GM18520 (cell line): ENCODE data around the gene GATAD2A.

ENCODE experiments used
- ATAC-seq: cut with Tn5 transposase; IDR thresholded peaks from one replicate; pipeline ENCODE4 v1.9.1; 2021; ENCODE audit not compliant: unreplicated experiment

The GATAD2A gene

GRCh38 chr19:19542507-19542906 lies 137.0 kb downstream of the GATAD2A start:
- no peak for ATAC-seq

DNA sequence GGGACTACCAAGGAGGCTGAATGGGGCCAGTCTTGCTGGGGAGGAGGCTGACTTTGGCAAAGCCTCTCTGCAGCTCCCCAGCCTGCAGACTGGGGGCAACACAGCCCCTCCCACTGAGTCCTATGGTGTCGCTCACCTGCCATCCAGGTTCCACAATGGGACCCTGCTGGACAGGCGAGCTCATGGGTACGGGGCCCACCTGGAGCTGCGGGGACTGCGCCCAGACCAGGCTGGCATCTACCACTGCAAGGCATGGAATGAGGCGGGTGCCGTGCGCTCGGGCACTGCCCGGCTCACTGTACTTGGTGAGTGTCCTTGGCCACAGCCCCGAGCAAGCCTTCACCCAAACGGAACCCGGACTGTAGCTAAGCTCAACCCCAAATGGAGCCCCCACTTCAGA lies 137.6 kb downstream of the GATAD2A start:
- no peak for ATAC-seq

GRCh38 chr19:19543640-19544039 lies 138.2 kb downstream of the GATAD2A start:
- no peak for ATAC-seq

DNA sequence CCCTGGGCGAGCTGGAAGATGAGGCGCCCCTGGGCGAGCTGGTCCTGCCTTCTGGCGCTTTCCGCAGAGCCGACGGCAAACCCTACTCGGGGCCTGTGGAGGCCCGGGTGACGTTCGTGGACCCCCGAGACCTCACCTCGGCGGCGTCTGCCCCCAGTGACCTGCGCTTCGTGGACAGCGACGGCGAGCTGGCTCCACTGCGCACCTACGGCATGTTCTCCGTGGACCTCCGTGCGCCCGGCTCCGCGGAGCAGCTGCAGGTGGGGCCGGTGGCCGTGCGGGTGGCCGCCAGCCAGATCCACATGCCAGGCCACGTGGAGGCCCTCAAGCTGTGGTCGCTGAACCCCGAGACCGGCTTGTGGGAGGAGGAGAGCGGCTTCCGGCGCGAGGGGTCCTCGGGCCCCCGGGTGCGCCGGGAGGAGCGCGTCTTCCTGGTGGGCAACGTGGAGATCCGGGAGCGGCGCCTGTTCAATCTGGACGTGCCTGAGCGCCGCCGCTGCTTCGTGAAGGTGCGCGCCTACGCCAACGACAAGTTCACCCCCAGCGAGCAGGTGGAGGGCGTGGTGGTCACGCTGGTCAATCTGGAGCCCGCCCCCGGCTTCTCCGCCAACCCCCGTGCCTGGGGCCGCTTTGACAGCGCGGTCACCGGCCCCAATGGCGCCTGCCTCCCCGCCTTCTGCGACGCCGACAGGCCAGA lies 138.9 kb downstream of the GATAD2A start:
- no peak for ATAC-seq

DNA sequence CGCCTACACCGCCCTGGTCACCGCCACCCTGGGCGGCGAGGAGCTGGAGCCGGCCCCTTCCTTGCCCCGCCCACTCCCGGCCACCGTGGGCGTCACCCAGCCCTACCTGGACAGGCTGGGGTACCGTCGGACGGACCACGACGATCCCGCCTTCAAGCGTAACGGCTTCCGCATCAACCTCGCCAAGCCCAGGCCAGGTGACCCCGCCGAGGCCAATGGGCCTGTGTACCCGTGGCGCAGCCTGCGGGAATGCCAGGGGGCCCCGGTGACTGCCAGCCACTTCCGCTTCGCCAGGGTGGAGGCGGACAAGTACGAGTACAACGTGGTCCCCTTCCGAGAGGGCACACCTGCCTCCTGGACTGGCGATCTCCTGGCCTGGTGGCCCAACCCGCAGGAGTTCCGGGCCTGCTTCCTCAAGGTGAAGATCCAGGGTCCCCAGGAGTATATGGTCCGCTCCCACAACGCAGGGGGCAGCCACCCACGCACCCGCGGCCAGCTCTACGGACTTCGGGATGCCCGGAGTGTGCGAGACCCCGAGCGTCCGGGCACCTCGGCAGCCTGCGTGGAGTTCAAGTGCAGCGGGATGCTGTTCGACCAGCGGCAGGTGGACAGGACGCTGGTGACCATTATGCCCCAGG lies 139.6 kb downstream of the GATAD2A start:
- no peak for ATAC-seq

DNA sequence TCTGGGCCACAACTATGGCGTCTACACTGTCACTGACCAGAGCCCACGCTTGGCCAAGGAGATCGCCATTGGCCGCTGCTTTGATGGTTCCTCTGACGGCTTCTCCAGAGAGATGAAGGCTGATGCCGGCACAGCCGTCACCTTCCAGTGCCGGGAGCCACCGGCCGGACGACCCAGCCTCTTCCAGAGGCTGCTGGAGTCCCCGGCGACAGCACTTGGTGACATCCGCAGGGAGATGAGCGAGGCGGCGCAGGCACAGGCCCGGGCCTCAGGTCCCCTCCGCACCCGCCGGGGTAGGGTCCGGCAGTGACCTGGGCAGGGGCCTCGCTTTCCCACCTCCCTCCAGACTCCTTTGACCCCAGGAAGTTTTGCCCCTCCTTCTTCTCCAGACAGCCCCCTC lies 140.2 kb downstream of the GATAD2A start:
- no peak for ATAC-seq

GRCh38 chr19:19546751-19547162 lies 141.3 kb downstream of the GATAD2A start:
- no peak for ATAC-seq

GRCh38 chr19:19547674-19548336 lies 142.3 kb downstream of the GATAD2A start:
- no peak for ATAC-seq

DNA sequence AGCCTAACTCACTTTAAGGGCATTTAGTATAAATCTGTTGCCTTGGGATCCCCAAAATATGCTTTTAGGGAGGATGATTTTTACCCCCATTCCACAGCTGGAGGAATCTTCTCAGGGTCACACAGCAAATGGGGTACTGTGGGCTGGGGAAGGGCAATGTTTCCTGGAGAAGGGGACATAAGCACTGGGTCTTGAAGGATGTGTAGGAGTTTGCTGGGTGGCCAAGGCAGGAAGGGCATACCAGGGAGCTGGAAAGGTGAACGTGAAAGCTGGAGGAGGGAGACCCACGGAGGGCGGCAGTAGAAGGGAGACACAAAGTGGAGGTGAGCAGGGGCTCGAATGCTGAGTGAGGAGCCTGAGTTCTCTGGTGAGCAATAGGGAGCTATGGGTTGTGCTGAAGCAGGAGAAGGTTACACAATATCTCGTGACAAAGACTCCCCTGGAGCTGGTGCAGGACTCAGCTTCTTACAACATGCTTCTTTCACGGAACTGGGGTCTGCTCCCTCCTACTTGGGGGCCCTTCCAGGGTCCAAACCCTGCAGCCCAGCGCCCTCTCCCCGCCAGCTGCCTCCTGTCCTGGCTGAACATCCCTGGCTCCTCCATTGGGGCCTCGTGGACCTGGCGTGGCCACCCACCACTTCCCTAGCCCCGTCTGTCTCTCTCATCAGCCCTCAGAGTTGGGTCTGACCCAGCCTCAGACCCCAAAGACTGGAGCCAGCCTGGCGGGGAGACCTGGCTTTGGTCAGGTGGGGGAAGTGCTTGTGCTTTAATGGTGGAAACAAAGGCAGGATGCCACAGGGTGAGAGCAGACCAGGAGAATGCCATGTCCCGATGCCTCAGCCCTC lies 143.7 kb downstream of the GATAD2A start:
- no peak for ATAC-seq

DNA sequence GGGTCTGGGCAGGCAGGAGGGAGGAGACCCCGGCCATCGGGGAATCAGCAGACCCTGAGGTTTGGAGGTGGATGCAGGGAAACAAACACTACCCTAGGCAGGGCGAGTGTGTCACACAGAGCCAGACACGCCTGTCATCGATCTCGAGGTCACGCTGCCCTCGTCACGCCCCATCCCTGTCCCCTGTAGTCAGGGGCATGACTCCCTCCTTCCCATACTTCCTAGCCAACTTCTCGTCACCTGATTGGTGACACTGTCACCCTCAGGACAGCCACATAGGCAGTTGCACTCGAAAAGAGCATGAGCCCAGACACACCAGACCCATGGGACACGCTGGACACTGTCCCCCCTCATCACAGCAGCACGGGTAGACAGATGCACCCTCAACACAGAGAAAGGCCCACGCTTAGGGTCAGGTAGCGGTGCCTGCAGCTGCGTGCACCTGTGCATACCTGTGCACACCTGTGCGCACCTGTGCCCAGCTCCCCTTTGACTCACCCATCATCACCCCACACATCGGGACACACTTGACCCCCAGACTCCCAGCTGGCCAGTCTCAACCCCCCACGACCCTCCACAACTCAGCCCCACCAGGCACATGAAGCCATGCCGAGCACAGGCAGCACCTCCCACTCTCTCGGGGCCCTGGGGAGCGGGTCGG lies 144.5 kb downstream of the GATAD2A start:
- no peak for ATAC-seq

DNA sequence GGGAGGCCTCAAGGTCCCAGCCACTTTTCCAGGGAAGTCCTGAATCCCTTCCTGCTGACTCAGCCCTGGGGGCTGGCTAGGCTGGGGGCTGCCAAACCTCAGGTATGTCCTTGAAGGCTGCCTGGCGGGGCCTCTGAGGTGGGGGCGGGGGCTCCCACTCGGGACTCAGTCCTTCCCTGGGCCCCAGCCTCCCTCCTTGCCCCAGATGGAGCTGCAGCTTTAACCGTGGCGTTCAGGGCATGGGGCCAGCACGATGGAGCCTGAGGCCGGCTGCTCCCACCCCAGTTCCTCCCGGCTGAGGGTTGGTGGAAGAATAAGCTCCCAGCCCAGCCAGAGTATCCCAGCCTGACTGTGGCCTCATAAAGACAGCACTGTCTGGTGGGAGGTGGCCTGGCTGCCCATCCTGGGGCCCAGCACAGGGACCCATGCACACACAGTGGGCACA lies 145.0 kb downstream of the GATAD2A start:
- no peak for ATAC-seq

DNA sequence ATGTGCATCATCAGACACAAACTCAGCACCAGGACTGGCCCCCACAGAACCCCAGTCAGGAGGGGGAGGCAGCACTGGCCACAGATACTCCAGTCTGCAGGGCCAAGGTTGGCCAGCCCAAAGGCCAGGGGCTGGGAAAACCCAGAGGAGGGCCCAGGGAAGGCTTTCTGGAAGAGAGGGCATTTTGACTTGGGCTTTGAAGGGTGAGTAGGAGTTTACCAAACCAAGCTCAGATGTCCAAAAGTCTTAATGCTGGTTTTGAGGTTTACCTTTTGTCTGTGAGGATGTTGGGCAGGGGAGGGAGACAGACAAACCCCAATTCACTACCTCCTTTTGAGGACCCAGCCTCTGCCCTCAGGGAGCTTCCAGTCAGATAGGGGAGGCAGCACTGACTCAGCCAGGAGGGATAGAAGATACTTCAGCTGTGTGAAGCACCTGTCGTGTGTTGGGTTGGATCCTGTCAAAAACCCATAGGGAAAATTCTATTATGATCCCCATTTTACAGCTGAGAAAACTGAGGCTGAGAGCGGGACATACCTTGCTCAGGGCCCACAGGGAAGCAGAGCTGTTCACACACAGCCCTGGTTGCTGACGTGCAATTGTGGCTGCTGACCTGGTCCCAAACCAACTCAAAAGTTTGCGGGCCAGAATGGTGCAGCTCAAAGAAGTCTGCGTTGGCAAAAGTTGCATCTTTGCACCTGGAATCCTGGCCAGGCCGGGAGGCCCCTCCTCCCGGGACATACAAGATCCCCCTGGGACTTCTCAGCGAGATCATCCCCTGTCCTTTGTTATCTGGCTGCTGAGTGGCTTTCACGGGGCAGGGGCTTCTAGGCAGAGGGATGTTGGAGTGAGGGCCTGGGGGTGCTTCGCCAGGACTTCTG lies 145.7 kb downstream of the GATAD2A start:
- ATAC-seq, result no peak

- no peak for ATAC-seq
These were observed 146.3 kb downstream of the GATAD2A start for GRCh38 chr19:19551853-19552192.

- no peak for ATAC-seq
These were observed 147.3 kb downstream of the GATAD2A start for GRCh38 chr19:19552798-19553197.

GRCh38 chr19:19553670-19554069 lies 148.2 kb downstream of the GATAD2A start:
- ATAC-seq, result no peak

GRCh38 chr19:19554074-19555023 lies 148.9 kb downstream of the GATAD2A start:
- no peak for ATAC-seq

DNA sequence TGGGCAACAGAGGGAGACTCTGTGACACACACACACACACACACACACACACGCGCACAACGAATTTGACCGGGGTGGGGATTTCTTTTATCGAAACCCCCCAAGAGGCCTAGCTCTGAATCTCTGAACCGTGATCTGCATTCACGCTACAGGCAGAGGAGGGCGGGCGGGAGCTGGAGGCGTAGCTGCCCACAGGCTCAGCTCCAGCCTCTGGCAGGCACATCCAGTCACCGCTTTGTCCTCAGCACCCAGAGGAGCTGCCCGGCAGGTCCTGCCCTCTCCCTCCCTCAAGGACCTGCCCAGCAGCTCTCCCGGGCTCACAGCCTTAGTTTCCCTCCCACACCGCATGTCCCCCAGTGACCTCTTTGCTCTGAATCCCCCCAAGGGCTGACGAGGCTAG lies 152.6 kb downstream of the GATAD2A start:
- no peak for ATAC-seq
